HepG2 (cell line): ENCODE data around the gene DGKB.

ENCODE experiments used
- CTCF ChIP-seq: sonication (generic); formaldehyde crosslinking; IDR thresholded peaks from 2 replicates; pipeline ENCODE4 v1.5.0; 2020; ENCODE audit warnings: mild to moderate bottlenecking, missing genetic modification reagents, moderate library complexity
- EP300 ChIP-seq, 3 experiments: sonication (generic) in 1 of 3; formaldehyde crosslinking in 1 of 3; IDR thresholded peaks; 2 replicates each; pipeline versions ENCODE4 v1.5.1 to v1.6.1; 2011 to 2020; ENCODE audit warnings: low read depth in 2 of 3, low read length in 2 of 3, borderline replicate concordance in 1 of 3, improper control_type of control experiment in 1 of 3, mild to moderate bottlenecking in 1 of 3, missing genetic modification reagents in 1 of 3, moderate library complexity in 1 of 3
- GZF1 ChIP-seq: sonication (generic); formaldehyde crosslinking; IDR thresholded peaks from 2 replicates; pipeline ENCODE4 v1.5.1; 2020; ENCODE audit warnings: mild to moderate bottlenecking, missing genetic modification reagents
- MTF1 ChIP-seq: sonication (generic); formaldehyde crosslinking; IDR thresholded peaks from 2 replicates; pipeline ENCODE4 v1.5.0; 2020; ENCODE audit warnings: missing genetic modification reagents
- NCOA2 ChIP-seq: sonication (generic); formaldehyde crosslinking; IDR thresholded peaks from 2 replicates; pipeline ENCODE4 v1.8.0; 2022; ENCODE audit warnings: inconsistent platforms
- NR3C1 ChIP-seq: sonication (generic); formaldehyde crosslinking; IDR thresholded peaks from 2 replicates; pipeline ENCODE4 v1.4.0; 2020; ENCODE audit warnings: missing genetic modification reagents
- PAX8 ChIP-seq: sonication (generic); formaldehyde crosslinking; IDR thresholded peaks from 2 replicates; pipeline ENCODE4 v1.8.0; 2022; ENCODE audit warnings: mild to moderate bottlenecking, missing genetic modification reagents, borderline replicate concordance
- POLR2A ChIP-seq, 2 experiments: IDR thresholded peaks; 2 replicates each; pipeline ENCODE4 v1.6.1; 2011; ENCODE audit warnings: low read depth in 2 of 2, low read length in 2 of 2, mild to moderate bottlenecking in 1 of 2, moderate library complexity in 1 of 2; ENCODE audit not compliant: insufficient read depth in 1 of 2
- TAF1 ChIP-seq: sonication (generic); formaldehyde crosslinking; IDR thresholded peaks from 2 replicates; pipeline ENCODE4 v1.4.0; 2020; ENCODE audit warnings: missing genetic modification reagents
- TCF7L2 ChIP-seq: IDR thresholded peaks from 2 replicates; pipeline ENCODE4 v1.6.1; 2011; ENCODE audit warnings: mild to moderate bottlenecking, low read depth, low read length, moderate library complexity
- ZNF274 ChIP-seq: sonication (generic); formaldehyde crosslinking; IDR thresholded peaks from 2 replicates; pipeline ENCODE4 v1.5.1; 2020; ENCODE audit warnings: mild to moderate bottlenecking, missing genetic modification reagents
- ZNF337 ChIP-seq: sonication (generic); formaldehyde crosslinking; IDR thresholded peaks from 2 replicates; pipeline ENCODE4 v1.5.1; 2020; ENCODE audit warnings: missing genetic modification reagents, low read depth, mild to moderate bottlenecking, borderline replicate concordance
- ZNF768 ChIP-seq: sonication (generic); formaldehyde crosslinking; IDR thresholded peaks from 2 replicates; pipeline ENCODE4 v1.4.0; 2020; ENCODE audit warnings: missing genetic modification reagents

- TF ChIP-seq TAF1 (CRISPR knock-in tag) = no peak
- TF ChIP-seq GZF1 (CRISPR knock-in tag) = no peak
- TF ChIP-seq PAX8 (CRISPR knock-in tag) = no peak
- TF ChIP-seq TCF7L2 = no peak
- no peak for TF ChIP-seq ZNF274 (CRISPR knock-in tag)
- TF ChIP-seq EP300 (IDR thresholded peaks at IDR 0.05; ENCODE audit: low read depth in 2 of 2, low read length in 2 of 2) = no peak
- no peak for TF ChIP-seq EP300 (CRISPR knock-in tag; IDR thresholded peaks at IDR 0.05; ENCODE audit: borderline replicate concordance)
- no peak for TF ChIP-seq ZNF337
- TF ChIP-seq ZNF768 (CRISPR knock-in tag) = no peak
- no peak for TF ChIP-seq POLR2A (IDR thresholded peaks at IDR 0.05; ENCODE audit: insufficient read depth in 1 of 2, low read depth in 2 of 2, low read length in 2 of 2)
- TF ChIP-seq MTF1 = no peak
- no peak for TF ChIP-seq NCOA2 (CRISPR knock-in tag)
- TF ChIP-seq CTCF (CRISPR knock-in tag) = no peak
- no peak for TF ChIP-seq NR3C1
Observed at GRCh38 chr7:14761510-14762296, 140.8 kb downstream of the DGKB start.
